Measurements from ENCODE around the gene KDM4C. TPM values are rescaled to one million over a fixed set of nuclear protein-coding genes. Genes with fewer than 3 reads are reported as not detected.

Gene KDM4C
- total and polyA plus RNA-seq, 2 of the 13 experiments (the other 11 are each of a cell fraction or from before 2014, with no cell fraction given) = 19.4 to 23.6 TPM

GRCh38 chr9:6788162-6789016 lies 30.6 kb downstream of the KDM4C start (continued):
- TF ChIP-seq ZBTB46 (CRISPR knock-in tag; IDR thresholded peaks at IDR 0.05; ENCODE audit: borderline replicate concordance) (no peak), ZNF282 (IDR thresholded peaks at IDR 0.05; ENCODE audit: partially characterized antibody) (no peak), ZNF18 (CRISPR knock-in tag; IDR thresholded peaks at IDR 0.05; ENCODE audit: insufficient replicate concordance) (peak; percentile 33), ZNF839 (CRISPR knock-in tag; IDR thresholded peaks at IDR 0.05; ENCODE audit: borderline replicate concordance) (no peak), ZNF230 (CRISPR knock-in tag; IDR thresholded peaks at IDR 0.05) (peak; percentile 64; the same call in 1 of the 2 replicates), ZNF460 (CRISPR knock-in tag; IDR thresholded peaks at IDR 0.05; ENCODE audit: borderline replicate concordance) (no peak), KLF9 (CRISPR knock-in tag; IDR thresholded peaks at IDR 0.05; ENCODE audit: low read depth) (no peak), RARG (CRISPR knock-in tag; IDR thresholded peaks at IDR 0.05; ENCODE audit: low read depth) (no peak), CENPT (CRISPR knock-in tag; IDR thresholded peaks at IDR 0.05; ENCODE audit: low read depth) (no peak), NFE2L2 (IDR thresholded peaks at IDR 0.05; ENCODE audit: low read length) (peak; percentile 95), WIZ (CRISPR knock-in tag; IDR thresholded peaks at IDR 0.05) (no peak), ZNF557 (CRISPR knock-in tag; IDR thresholded peaks at IDR 0.05) (no peak), ESRRA (CRISPR knock-in tag; IDR thresholded peaks at IDR 0.05; ENCODE audit: low read depth) (no peak), MIER2 (CRISPR knock-in tag; IDR thresholded peaks at IDR 0.05) (no peak), CREB3 (CRISPR knock-in tag; IDR thresholded peaks at IDR 0.05) (no peak), ZNF431 (CRISPR knock-in tag; IDR thresholded peaks at IDR 0.05; ENCODE audit: borderline replicate concordance, low read depth) (no peak), AFF4 (CRISPR knock-in tag; IDR thresholded peaks at IDR 0.05) (no peak)
